ENCODE data around the gene MSANTD2.

The MSANTD2 gene

DNA sequence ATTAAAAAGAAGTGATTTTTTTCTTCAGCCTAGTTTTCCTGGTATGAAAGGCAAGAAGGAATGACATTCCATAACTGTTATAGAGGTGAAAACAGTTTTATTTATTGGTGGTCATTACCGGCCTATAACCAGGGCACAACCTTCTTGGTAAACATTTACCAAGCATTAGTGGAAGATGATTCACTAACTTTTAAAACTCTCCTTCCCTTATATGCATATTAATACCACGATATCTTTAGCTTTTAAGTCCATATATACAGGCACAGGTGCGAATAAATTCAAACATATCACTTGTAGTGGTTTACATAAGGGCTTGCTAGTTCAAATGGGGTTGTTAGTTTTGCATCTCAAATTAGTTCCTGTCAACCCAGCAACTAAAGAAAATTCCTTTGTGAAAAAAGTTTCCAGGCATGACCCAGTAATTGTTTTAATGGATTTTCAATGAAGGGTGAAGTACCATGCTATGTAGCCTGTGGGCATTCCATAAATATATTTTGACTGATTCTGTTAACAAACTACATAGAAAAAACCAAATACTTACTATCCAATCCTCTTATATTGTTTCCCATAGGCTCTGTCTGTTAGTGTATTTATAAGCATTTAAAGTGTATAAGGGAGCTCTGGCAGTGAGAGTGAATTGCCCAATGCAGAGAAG, 34.4 kb upstream of the MSANTD2 start:
- no peak overlapping the region for H3K4me3 ChIP-seq (ENCODE audit: low read length)
- TF ChIP-seq, protein P1, sequence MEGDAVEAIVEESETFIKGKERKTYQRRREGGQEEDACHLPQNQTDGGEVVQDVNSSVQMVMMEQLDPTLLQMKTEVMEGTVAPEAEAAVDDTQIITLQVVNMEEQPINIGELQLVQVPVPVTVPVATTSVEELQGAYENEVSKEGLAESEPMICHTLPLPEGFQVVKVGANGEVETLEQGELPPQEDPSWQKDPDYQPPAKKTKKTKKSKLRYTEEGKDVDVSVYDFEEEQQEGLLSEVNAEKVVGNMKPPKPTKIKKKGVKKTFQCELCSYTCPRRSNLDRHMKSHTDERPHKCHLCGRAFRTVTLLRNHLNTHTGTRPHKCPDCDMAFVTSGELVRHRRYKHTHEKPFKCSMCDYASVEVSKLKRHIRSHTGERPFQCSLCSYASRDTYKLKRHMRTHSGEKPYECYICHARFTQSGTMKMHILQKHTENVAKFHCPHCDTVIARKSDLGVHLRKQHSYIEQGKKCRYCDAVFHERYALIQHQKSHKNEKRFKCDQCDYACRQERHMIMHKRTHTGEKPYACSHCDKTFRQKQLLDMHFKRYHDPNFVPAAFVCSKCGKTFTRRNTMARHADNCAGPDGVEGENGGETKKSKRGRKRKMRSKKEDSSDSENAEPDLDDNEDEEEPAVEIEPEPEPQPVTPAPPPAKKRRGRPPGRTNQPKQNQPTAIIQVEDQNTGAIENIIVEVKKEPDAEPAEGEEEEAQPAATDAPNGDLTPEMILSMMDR (conservative IDR thresholded peaks at IDR 0.05; ENCODE audit: low read length), result no peak
- DNase-seq (ENCODE audit: low read depth), result no peak

DNA sequence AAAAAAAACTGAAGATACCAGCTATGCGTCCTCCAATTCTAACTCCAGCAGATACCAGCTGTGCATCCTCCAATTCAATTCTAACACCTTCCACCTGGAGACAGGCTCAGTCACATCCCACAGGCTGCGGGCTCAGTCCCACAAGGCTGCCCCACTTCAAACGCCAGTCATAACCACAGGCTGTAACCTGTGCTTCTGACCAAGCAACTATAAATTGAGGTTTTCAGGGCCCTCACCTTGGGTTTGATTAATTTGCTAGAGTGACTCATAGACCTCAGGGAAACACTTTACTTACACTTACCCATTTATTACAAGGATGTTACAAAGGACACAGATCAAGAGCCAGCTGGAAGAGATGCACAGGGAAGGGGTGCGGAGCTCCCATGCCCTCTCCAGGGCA, 32.4 kb upstream of the MSANTD2 start:
- no peak overlapping the region for H3K4me3 ChIP-seq (ENCODE audit: low read length)
- DNase-seq (ENCODE audit: low read depth), result no peak
- TF ChIP-seq, protein P1 (conservative IDR thresholded peaks at IDR 0.05; ENCODE audit: low read length), result no peak

DNA sequence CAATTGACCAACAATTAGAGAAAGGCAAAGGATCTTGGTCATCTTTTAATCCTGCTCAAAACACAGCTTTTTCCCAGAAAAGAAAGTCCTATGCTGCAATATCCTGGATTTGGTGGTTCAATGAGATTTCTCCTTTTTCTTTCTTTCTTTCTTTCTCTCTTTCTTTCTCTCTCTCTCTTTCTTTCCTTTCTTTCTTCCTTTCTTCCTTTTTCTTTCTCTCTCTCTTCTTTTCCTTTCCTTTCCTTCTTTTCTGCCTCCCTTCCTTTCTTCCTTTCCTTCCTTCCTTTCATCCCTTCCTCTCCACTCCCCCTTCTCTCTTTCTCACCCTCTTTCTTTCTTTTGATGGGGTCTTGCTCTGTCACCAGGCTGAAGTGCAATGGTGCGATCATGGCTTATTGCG, 31.7 kb upstream of the MSANTD2 start:
- no peak for DNase-seq (ENCODE audit: low read depth)
- TF ChIP-seq, protein P1 (conservative IDR thresholded peaks at IDR 0.05; ENCODE audit: low read length), result no peak
- no peak overlapping the region for H3K4me3 ChIP-seq (ENCODE audit: low read length)

DNA sequence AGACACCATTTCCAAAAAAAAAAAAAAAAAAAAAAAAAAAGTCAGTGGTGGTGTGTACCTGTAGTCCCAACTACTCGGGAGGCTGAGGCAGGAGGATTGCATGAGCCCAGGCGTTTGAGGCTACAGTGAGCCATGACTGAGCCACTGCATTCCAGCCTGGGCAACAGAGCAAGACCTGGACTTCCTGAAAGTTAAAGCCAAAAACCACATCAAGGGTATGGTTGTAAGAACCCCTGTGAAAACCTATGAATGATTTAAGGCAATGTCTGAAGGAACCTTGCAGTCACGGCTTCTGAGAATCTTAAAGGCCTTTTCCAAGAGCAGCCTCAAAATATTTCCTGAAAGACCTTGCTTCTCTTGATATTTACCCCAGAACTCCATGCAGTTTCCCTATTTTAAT, 30.5 kb upstream of the MSANTD2 start:
- TF ChIP-seq, protein P1 (conservative IDR thresholded peaks at IDR 0.05; ENCODE audit: low read length), result no peak
- no peak for DNase-seq (ENCODE audit: low read depth)
- H3K4me3 ChIP-seq (ENCODE audit: low read length), result no peak overlapping the region

DNA sequence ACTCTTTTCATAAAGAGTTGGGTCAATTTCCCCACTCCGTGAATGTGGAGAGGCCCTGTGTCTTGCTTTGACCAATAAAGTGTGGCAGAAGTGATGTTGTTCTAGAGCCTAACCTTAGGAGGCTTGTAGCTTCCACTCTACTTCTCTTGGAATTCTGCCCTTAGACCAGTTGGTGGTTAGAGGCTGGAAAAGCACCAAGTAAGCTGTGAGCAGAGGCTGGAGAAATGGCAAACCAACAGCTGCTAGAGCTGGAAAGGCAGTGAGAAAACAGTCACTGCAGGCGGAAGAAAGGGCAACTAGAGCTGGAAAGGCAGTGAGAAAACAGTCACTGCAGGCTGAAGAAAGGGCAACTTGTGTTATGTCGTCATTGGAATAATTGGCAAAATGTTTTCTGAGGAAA, 29.8 kb upstream of the MSANTD2 start:
- TF ChIP-seq, protein P1 (conservative IDR thresholded peaks at IDR 0.05; ENCODE audit: low read length), result no peak
- no peak overlapping the region for H3K4me3 ChIP-seq (ENCODE audit: low read length)

DNA sequence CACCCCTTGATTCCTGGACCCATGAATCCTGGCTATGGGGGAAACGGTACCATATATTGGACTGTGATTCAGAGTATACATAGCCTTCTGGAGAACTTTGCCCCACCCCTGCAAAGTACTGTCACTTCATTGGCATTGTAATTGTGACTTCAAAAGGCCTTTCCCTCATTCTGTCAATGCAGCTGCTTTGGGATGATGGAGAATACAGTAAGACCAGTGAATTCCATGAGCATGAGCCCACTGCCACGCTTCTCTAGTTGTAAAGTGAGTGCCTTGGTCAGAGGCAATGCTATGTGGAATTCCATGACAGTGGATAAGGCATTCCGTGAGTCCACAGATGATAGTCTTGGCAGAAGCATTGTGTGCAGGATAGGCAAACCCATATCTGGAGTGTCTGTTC, 25.7 kb upstream of the MSANTD2 start:
- TF ChIP-seq, protein P1 (conservative IDR thresholded peaks at IDR 0.05; ENCODE audit: low read length), result no peak
- no peak overlapping the region for H3K4me3 ChIP-seq (ENCODE audit: low read length)
- DNase-seq (ENCODE audit: low read depth), result no peak

More for the DNA sequence above, 29.8 kb upstream of the MSANTD2 start:
- DNase-seq (ENCODE audit: low read depth), result peak; percentile 29

DNA sequence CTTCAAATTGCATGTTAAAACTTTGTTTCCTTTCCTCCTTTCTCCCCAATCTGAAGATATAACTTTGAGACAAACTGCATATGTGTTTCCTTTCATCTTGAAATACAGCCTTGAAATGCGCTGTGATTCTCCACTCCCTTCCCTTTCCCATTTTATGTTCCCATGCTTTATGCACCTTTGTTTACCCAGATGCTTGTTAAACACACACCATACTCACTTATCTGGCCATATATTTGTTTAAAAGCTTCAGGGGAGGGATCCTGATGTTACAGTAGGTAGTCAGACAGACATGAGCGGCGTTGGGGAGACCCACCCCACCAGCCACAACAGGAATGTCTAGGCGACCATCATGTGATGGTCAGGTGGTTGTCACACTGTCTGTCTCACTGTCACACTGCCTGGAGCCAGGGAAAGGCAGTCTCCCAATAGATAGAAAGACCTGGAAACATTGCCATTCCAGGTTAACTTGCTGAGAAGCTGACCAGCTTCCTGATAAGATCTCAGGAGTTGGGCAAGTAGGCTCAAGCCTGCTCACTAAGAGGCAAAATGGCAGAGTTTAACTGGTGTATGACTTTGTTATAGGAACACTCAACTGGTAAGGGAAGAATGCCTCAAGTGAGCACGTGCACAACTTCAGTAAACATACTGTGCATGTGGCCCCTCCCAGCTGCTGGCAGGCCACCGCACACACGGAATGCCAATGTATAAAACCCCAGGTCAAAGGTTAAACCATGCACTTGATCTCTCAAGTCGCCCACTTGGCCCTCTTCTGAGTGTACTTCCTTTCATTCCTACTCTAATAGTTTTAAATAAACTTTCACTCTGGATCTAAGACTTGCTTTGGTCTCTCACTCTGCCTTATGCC, 23.5 kb upstream of the MSANTD2 start:
- no peak for DNase-seq (ENCODE audit: low read depth)
- TF ChIP-seq, protein P1 (conservative IDR thresholded peaks at IDR 0.05; ENCODE audit: low read length), result no peak
- no peak overlapping the region for H3K4me3 ChIP-seq (ENCODE audit: low read length)

All from AG10803 (cell line).